Esophagus squamous epithelium (tissue), 5 donors: ENCODE results near the gene ABHD17A. TPM values are rescaled to one million over a fixed set of nuclear protein-coding genes. Genes with fewer than 3 reads are reported as not detected.

ENCODE experiments used
- DNase-seq: peaks from one replicate; lab custom pipeline; 2025; lab: John Stamatoyannopoulos, UW
- H3K27ac ChIP-seq, 4 donors: fragments of 200-600 bp; sonication (generic); one replicate each; pipeline ENCODE4 v1.5.1; 2016 to 2019; ENCODE audit warnings: mild to moderate bottlenecking in 1 of 4
- H3K27me3 ChIP-seq, 4 donors: fragments of 200-600 bp; sonication (generic); 1 replicate in 3 of 4; 2 replicates in 1 of 4; pipeline versions ENCODE4 v1.5.1 to v1.6.0; 2017 to 2021; ENCODE audit warnings: antibody characterized with exemption in 1 of 4
- H3K36me3 ChIP-seq, 3 donors: fragments of 200-600 bp; sonication (generic); one replicate each; pipeline ENCODE4 v1.5.1; 2016 to 2019
- H3K4me1 ChIP-seq, 3 donors: fragments of 200-600 bp; sonication (generic); one replicate each; pipeline ENCODE4 v1.5.1; 2017 to 2019
- H3K4me3 ChIP-seq, 4 donors: fragments of 200-600 bp; sonication (generic); 1 replicate in 3 of 4; 2 replicates in 1 of 4; pipeline ENCODE4 v1.5.1; 2016 to 2019; ENCODE audit warnings: mild to moderate bottlenecking in 2 of 4, moderate library complexity in 1 of 4
- H3K9me3 ChIP-seq, 3 donors: fragments of 200-600 bp; sonication (generic); one replicate each; pipeline ENCODE4 v1.5.1; 2016 to 2019
- CTCF ChIP-seq, 6 experiments: fragments of 450-650 bp in 4 of 6; fragments of 200-600 bp in 2 of 6; sonication (generic) in 2 of 6; IDR thresholded peaks; one replicate each; pipeline ENCODE4 v1.5.1; 2016 to 2019; ENCODE audit warnings: antibody characterized with exemption in 6 of 6, mild to moderate bottlenecking in 4 of 6, moderate library complexity in 4 of 6
- POLR2A ChIP-seq, 4 donors: fragments of 450-650 bp; IDR thresholded peaks; one replicate each; pipeline ENCODE4 v1.6.1; 2017; ENCODE audit warnings: antibody characterized with exemption in 4 of 4, mild to moderate bottlenecking in 4 of 4, moderate library complexity in 3 of 4
- WGBS, 2 donors: methylation state at CpG; one replicate each; pipeline ENCODE4 v1.1.5; 2018; 5-methylcytosine and 5-hydroxymethylcytosine counted together
- intact Hi-C: fragments of 100-400 bp; cut with DNase I; formaldehyde crosslinking; loops from one replicate; pipeline ENCODE4 v1.15.0; 2022
- total RNA-seq, 4 donors: library from RNA; depleted of rRNA; stranded (reverse); fragments of >200 nt; gene quantifications; one replicate each; pipeline ENCODE4 v1.1.0, GENCODE V29; 2016
- donor health status: DM: yes; HTN: yes; CAD: no.

The ABHD17A gene
- total RNA-seq, 4 donors from 2014 or later: 78.4 to 91.7 (median 82.9) TPM

- intact Hi-C loops: no loop called here
- Histone ChIP-seq H3K4me1 (peaks cover 0 to 34% (median 4%) of the 10 kb centered on the region in 3 donors), H3K4me3 (no peak overlapping the region), H3K9me3 (no peaks in the 10 kb centered on the region), H3K36me3 (peaks cover 5 to 75% (median 11%) of the 10 kb centered on the region in 3 donors), H3K27ac (no peak overlapping the region), H3K27me3 (no peaks in the 10 kb centered on the region)
- no peak for TF ChIP-seq CTCF (IDR thresholded peaks at IDR 0.05)
- no peak for TF ChIP-seq POLR2A (IDR thresholded peaks at IDR 0.05)
- WGBS, 2 donors: 85 to 94% methylated on average over 7 to 11 of the region's 11 CpGs
- no peak for DNase-seq
Observed at GRCh38 chr19:1830978-1831377, 54.3 kb downstream of the ABHD17A start.

- intact Hi-C loops: no loop called here
- TF ChIP-seq POLR2A (IDR thresholded peaks at IDR 0.05): no peak
- Histone ChIP-seq H3K27me3 (no peaks in the 10 kb centered on the region), H3K4me1 (peaks cover 0 to 33% (median 7%) of the 10 kb centered on the region in 3 donors), H3K27ac (no peak overlapping the region), H3K4me3 (no peak overlapping the region), H3K36me3 (peaks cover 5 to 79% (median 11%) of the 10 kb centered on the region in 3 donors), H3K9me3 (no peaks in the 10 kb centered on the region)
- WGBS, 2 donors: 81 to 83% methylated on average over 15 of the region's 15 CpGs
- DNase-seq: no peak
Observed at GRCh38 chr19:1830568-1830967, 54.7 kb downstream of the ABHD17A start.

- 89 to 94% methylated on average over 11 of the region's 11 CpGs for WGBS, 2 donors
- Histone ChIP-seq H3K27ac (no peak overlapping the region), H3K36me3 (peaks cover 5 to 84% (median 11%) of the 10 kb centered on the region in 3 donors), H3K4me3 (no peak overlapping the region), H3K27me3 (no peaks in the 10 kb centered on the region), H3K4me1 (peaks cover 0 to 27% (median 7%) of the 10 kb centered on the region in 3 donors), H3K9me3 (no peaks in the 10 kb centered on the region)
- no peak for TF ChIP-seq POLR2A (IDR thresholded peaks at IDR 0.05)
- TF ChIP-seq CTCF (IDR thresholded peaks at IDR 0.05): no peak
- DNase-seq: no peak
- intact Hi-C loops: no loop called here
Observed at GRCh38 chr19:1829958-1830357, 55.3 kb downstream of the ABHD17A start.

GRCh38 chr19:1828279-1829238 lies 56.7 kb downstream of the ABHD17A start:
- TF ChIP-seq POLR2A (IDR thresholded peaks at IDR 0.05): no peak
- TF ChIP-seq CTCF (IDR thresholded peaks at IDR 0.05): no peak
- H3K9me3 ChIP-seq: no peaks in the 10 kb centered on the region
- DNase-seq: no peak
- intact Hi-C loops: no loop called here
- peaks cover 0 to 24% (median 7%) of the 10 kb centered on the region in 3 donors for H3K4me1 ChIP-seq
- no peak overlapping the region for H3K4me3 ChIP-seq
- H3K36me3 ChIP-seq: peaks cover 13 to 89% (median 19%) of the 10 kb centered on the region in 3 donors
- 68% methylated on average over 10 of the region's 57 CpGs; no CpG with 5 or more reads in 1 of the 2 donors for WGBS, 2 donors
- H3K27me3 ChIP-seq: no peaks in the 10 kb centered on the region
- H3K27ac ChIP-seq: no peak overlapping the region

GRCh38 chr19:1827566-1828278 lies 57.6 kb downstream of the ABHD17A start:
- Histone ChIP-seq H3K27ac (no peak overlapping the region), H3K4me1 (peaks cover 0 to 20% (median 7%) of the 10 kb centered on the region in 3 donors), H3K27me3 (no peaks in the 10 kb centered on the region), H3K4me3 (no peak overlapping the region), H3K9me3 (no peaks in the 10 kb centered on the region), H3K36me3 (peaks cover 18 to 94% (median 28%) of the 10 kb centered on the region in 3 donors)
- intact Hi-C loops: no loop called here
- 84 to 94% methylated on average over 4 to 10 of the region's 41 CpGs for WGBS, 2 donors
- DNase-seq: no peak
- no peak for TF ChIP-seq CTCF (IDR thresholded peaks at IDR 0.05)
- TF ChIP-seq POLR2A (IDR thresholded peaks at IDR 0.05): no peak

Other genes starting within 250 kb of the ABHD17A start
- 10 to 100 TPM; 29.9 to 66.0 (median 47.9) TPM for gene TCF3, start 232.9 kb downstream of the ABHD17A start, total RNA-seq
- not detected for gene ONECUT3, start 132.0 kb downstream of the ABHD17A start, total RNA-seq
- gene ATP8B3, start 73.2 kb downstream of the ABHD17A start, total RNA-seq: 1 to 10 TPM in 2 of 4 donors, under 1 TPM in 2; 0.57 to 3.0 (median 1.4) TPM
- 10 to 100 TPM in 3 of 4 donors, 1 to 10 TPM in 1; 7.5 to 16.4 (median 15.4) TPM for gene REXO1, start 37.0 kb downstream of the ABHD17A start, total RNA-seq
- 10 to 100 TPM in 1 of 4 donors, 1 to 10 TPM in 3; 8.3 to 13.5 (median 9.1) TPM for gene KLF16, start 21.9 kb downstream of the ABHD17A start, total RNA-seq
- gene ADAT3, start 19.9 kb upstream of the ABHD17A start, total RNA-seq: 10 to 100 TPM in 2 of 4 donors, 1 to 10 TPM in 2; 4.7 to 20.4 (median 11.1) TPM
- gene SCAMP4, start 19.9 kb upstream of the ABHD17A start, total RNA-seq: 100 to 1,000 TPM in 1 of 4 donors, 10 to 100 TPM in 3; 49.8 to 144 (median 83.9) TPM
- 10 to 100 TPM; 40.4 to 68.9 (median 60.3) TPM for gene CSNK1G2, start 55.7 kb upstream of the ABHD17A start, total RNA-seq
- 10 to 100 TPM; 42.3 to 79.0 (median 63.8) TPM for gene BTBD2, start 130.2 kb upstream of the ABHD17A start, total RNA-seq
- 100 to 1,000 TPM; 147 to 300 (median 189) TPM for gene MKNK2, start 165.7 kb upstream of the ABHD17A start, total RNA-seq
- 10 to 100 TPM; 22.9 to 26.9 (median 23.6) TPM for gene MOB3A, start 210.8 kb upstream of the ABHD17A start, total RNA-seq
- gene IZUMO4, start 211.4 kb upstream of the ABHD17A start, total RNA-seq: 10 to 100 TPM in 1 of 4 donors, 1 to 10 TPM in 2, not detected in 1; 3.0 to 11.4 (median 3.2) TPM